Activated CD8-positive, alpha-beta memory T cell treated with anti-CD3 and anti-CD28 coated beads for 48 hours (primary cell): Measurements from ENCODE around the gene NRG2.

Experiments
- DNase-seq, 3 experiments: peaks; one replicate each; pipeline ENCODE4 v3.0.0-alpha.2; 2020; ENCODE audit warnings: low read depth in 2 of 3, low spot score in 2 of 3

The NRG2 gene

GRCh38 chr5:140042643-140043507, at the start of gene NRG2:
NRG2 (minus strand) TSS chr5:140043299.
- DNase-seq: peak in 2 of 3 experiments; percentile 2 to 12

GRCh38 chr5:140090251-140090650, 47.2 kb upstream of the NRG2 start:
- no peak for DNase-seq

GRCh38 chr5:140084541-140084940, 41.4 kb upstream of the NRG2 start:
- no peak for DNase-seq

GRCh38 chr5:140083650-140084049, 40.6 kb upstream of the NRG2 start:
- no peak for DNase-seq

- no peak for DNase-seq
Measured at GRCh38 chr5:140083120-140083519, 40.0 kb upstream of the NRG2 start.

GRCh38 chr5:140076788-140077187, 33.7 kb upstream of the NRG2 start:
- DNase-seq: no peak

- no peak for DNase-seq
Measured at GRCh38 chr5:140076142-140076541, 33.0 kb upstream of the NRG2 start.

- DNase-seq: no peak
Measured at GRCh38 chr5:140075371-140075770, 32.3 kb upstream of the NRG2 start.

- DNase-seq: no peak
Measured at GRCh38 chr5:140073296-140073695, 30.2 kb upstream of the NRG2 start.

GRCh38 chr5:140072812-140073211, 29.7 kb upstream of the NRG2 start:
- DNase-seq: no peak

- DNase-seq: no peak
Measured at GRCh38 chr5:140060816-140061215, 17.7 kb upstream of the NRG2 start.

- no peak for DNase-seq
Measured at GRCh38 chr5:140058212-140058932, 15.3 kb upstream of the NRG2 start.

GRCh38 chr5:140056880-140057279, 13.8 kb upstream of the NRG2 start:
- no peak for DNase-seq

GRCh38 chr5:140055152-140055551, 12.1 kb upstream of the NRG2 start:
- no peak for DNase-seq

GRCh38 chr5:140054086-140054689, 11.1 kb upstream of the NRG2 start:
- no peak for DNase-seq

- no peak for DNase-seq
Measured at GRCh38 chr5:140051950-140052349, 8.9 kb upstream of the NRG2 start.

GRCh38 chr5:140049713-140050112, 6.6 kb upstream of the NRG2 start:
- no peak for DNase-seq

GRCh38 chr5:140049205-140049604, 6.1 kb upstream of the NRG2 start:
- DNase-seq: no peak

GRCh38 chr5:140044041-140044440, 942 bp upstream of the NRG2 start:
- DNase-seq: no peak

- no peak for DNase-seq
Measured at GRCh38 chr5:140043508-140043872, 391 bp upstream of the NRG2 start.

- no peak for DNase-seq
Measured at GRCh38 chr5:140042393-140042642, 781 bp downstream of the NRG2 start.
